Stomach smooth muscle (tissue), 2 donors: ENCODE results near the gene GUCA1A.

Source experiments
- H3K27ac ChIP-seq: one replicate; pipeline ENCODE4 v1.7.0; 2013; ENCODE audit warnings: mild to moderate bottlenecking, low read length, inconsistent platforms
- H3K27me3 ChIP-seq, 2 donors: one replicate each; pipeline ENCODE4 v1.7.0; 2013; ENCODE audit warnings: low read length in 2 of 2; ENCODE audit not compliant: insufficient read depth in 2 of 2, control insufficient read depth in 1 of 2
- H3K36me3 ChIP-seq, 2 donors: one replicate each; pipeline ENCODE4 v1.7.0; 2013; ENCODE audit warnings: low read length in 2 of 2; ENCODE audit not compliant: control insufficient read depth in 2 of 2, insufficient read depth in 2 of 2
- H3K4me1 ChIP-seq: one replicate; pipeline ENCODE4 v1.7.0; 2013; ENCODE audit warnings: low read length; ENCODE audit not compliant: control insufficient read depth, insufficient read depth
- H3K4me3 ChIP-seq, 2 donors: one replicate each; pipeline ENCODE4 v1.7.0; 2013; ENCODE audit warnings: low read length in 2 of 2
- H3K9ac ChIP-seq, 2 donors: one replicate each; pipeline ENCODE4 v1.7.0; 2013; ENCODE audit warnings: low read length in 2 of 2, mild to moderate bottlenecking in 1 of 2
- H3K9me3 ChIP-seq, 2 donors: one replicate each; pipeline ENCODE4 v1.7.0; 2013; ENCODE audit warnings: low read length in 2 of 2; ENCODE audit not compliant: control insufficient read depth in 2 of 2
- donor health status: healthy.
- donor health status: Pancreatic carcinoma.

GUCA1A gene

DNA sequence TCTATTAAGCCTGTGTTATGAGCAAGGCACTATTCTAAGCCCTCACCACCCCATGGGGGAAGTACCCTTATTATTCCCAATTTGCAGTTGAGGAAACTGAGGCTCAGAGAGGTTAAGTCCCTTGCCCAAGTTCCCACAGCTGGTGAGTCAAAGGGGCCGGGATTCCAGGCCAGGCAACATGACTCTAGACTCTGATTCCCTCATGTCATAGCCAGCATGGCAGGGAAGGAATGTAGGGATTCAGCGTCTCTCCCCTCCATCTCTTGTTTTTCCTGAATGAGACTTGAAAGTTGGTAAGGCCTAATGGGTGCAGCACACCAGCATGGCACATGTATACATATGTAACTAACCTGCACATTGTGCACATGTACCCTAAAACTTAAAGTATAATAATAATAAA, 37.4 kb upstream of the GUCA1A start:
- no peaks in the 10 kb centered on the region for H3K36me3 ChIP-seq
- no peak overlapping the region for H3K9ac ChIP-seq
- H3K9me3 ChIP-seq, result no peaks in the 10 kb centered on the region
- H3K4me1 ChIP-seq, result no peaks in the 10 kb centered on the region
- no peak overlapping the region for H3K27ac ChIP-seq
- H3K27me3 ChIP-seq, result peaks cover 0 to 3% of the 10 kb centered on the region in 2 donors
- H3K4me3 ChIP-seq, result no peak overlapping the region

DNA sequence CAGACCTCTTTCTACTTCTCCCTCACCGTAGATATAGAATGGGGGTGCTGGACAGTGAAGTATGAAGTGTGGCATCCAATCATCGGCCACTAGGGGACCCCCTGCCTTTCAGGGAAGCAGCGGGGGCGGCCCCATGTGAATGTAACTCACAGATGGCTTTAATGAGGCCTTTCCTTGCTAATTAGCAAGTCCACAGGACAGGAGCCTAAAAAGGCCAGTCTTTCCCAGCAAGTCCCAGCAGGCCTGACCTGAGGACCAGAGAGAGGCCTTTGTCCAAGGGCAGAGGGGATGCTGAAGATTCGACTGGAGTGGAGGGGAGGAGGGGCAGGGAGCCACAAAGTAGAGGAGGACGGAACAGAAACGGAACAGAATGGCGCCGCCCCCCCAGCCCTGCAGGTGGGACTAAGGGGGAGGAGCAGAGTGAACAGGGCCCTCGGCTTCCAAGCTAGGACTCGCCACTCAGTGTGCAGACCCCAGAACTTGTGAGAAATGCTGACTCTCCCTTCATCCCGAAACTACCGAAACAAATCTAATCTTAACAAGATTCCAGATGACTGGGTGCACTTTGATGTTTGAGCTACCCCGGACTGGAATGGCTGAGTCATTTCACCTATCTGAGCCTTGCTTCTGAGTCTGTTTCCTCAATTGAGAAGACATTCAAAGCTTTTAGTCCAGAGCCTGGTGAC, 36.5 kb upstream of the GUCA1A start:
- H3K27me3 ChIP-seq, result peaks cover 5 to 10% of the 10 kb centered on the region in 2 donors
- H3K27ac ChIP-seq, result no peak overlapping the region
- no peaks in the 10 kb centered on the region for H3K9me3 ChIP-seq
- no peaks in the 10 kb centered on the region for H3K4me1 ChIP-seq
- no peaks in the 10 kb centered on the region for H3K36me3 ChIP-seq
- H3K4me3 ChIP-seq, result no peak overlapping the region
- H3K9ac ChIP-seq, result no peak overlapping the region

DNA sequence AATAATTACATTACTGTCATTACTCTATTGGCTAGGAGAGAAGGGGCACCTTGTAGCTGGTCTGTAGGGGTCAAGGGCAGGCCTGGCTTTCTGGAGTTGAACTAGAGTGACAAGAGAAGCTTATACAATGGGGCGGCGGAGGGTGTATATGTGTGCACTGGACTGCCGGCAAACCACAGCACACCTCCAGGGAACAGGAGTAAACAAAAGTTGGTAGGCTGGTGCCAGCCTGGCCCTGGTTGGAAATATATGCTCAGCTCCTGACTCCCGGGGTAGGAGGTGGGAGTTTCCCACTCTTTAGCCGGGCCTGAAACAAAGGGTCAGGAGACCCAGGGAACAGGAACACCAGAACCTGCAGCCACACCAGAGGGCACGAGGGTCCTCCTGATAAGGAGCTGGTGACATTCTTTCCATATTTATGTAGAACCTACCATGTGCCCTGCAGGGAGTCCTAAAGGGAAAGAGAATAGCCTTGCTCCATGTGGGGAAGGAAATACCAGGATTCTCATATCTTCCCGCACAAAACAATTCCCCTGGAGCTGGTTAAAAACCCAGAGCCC, 35.9 kb upstream of the GUCA1A start:
- H3K36me3 ChIP-seq, result no peaks in the 10 kb centered on the region
- H3K9ac ChIP-seq, result no peak overlapping the region
- no peaks in the 10 kb centered on the region for H3K9me3 ChIP-seq
- H3K4me3 ChIP-seq, result no peak overlapping the region
- peaks cover 11 to 12% of the 10 kb centered on the region in 2 donors for H3K27me3 ChIP-seq
- no peak overlapping the region for H3K27ac ChIP-seq
- H3K4me1 ChIP-seq, result peaks cover 3% of the 10 kb centered on the region

DNA sequence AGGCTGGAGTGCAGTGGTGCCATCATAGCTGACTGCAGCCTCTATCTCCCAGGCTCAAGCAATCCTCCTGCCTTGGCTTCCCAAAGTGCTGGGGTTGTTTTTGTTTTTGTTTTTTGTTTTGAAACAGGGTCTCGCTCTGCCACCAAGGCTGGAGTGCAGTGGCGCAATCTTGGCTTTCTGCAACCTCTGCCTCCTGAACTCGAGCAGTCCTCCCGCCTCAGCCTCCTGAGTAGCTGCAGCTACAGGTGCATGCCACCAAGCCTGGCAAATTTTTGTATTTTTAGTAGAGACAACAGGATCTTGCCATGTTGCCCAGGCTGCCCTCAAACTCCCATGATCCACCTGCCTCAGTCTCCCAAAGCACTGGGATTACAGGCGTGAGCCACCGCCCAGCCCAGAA, 35.0 kb upstream of the GUCA1A start:
- H3K4me3 ChIP-seq, result no peak overlapping the region
- no peaks in the 10 kb centered on the region for H3K36me3 ChIP-seq
- H3K9me3 ChIP-seq, result no peaks in the 10 kb centered on the region
- peaks cover 17 to 19% of the 10 kb centered on the region in 2 donors for H3K27me3 ChIP-seq
- no peak overlapping the region for H3K9ac ChIP-seq
- H3K27ac ChIP-seq, result no peak overlapping the region
- H3K4me1 ChIP-seq, result peaks cover 3% of the 10 kb centered on the region

DNA sequence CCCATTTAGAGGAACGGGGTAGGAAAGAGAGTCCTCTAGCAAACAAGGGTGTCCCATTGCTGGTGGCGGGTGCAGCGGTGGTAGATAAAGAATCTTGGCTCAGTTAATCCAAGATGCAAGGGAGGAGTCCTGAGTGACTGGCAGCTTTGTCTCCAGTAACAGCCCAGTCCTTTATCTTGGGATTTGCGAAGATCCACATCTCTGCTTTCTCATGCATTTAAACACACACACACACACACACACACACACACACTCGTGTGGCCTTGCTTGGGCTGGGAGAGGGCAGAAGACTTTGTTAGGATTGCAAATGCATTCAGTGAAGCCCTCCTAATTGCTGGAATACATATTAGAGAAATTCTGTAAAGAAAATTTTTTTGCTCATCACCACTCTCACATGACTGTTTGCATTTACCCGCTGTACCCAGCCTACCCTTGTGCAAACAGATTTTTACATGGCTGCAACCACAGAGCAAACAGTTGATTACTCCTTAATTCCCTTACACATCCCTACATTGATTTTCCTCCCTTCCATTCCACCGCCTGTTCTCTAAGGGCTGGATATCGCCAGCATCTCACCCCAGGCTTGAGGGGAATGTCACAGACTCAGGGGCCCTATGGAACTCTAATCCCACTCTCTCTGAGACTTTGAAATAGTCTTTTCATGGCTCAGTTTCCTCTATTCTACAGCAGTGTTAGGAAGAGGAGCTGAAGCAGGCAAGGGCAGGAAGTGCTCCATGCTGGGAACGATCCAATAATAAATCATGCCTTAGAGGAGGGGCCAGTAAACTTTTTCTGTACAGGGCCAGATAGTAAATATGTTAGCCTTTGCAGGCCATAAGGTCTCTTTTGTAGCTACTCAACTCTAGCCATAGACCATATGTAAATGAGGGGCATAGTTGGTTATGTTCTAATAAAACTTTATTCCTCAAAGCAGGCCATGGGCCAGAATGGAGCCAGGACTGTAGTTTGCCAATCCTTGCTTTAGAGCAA, 34.2 kb upstream of the GUCA1A start:
- Histone ChIP-seq H3K9me3 (no peaks in the 10 kb centered on the region), H3K4me1 (peaks cover 3% of the 10 kb centered on the region), H3K27ac (no peak overlapping the region), H3K4me3 (no peak overlapping the region), H3K27me3 (peaks cover 21 to 24% of the 10 kb centered on the region in 2 donors), H3K36me3 (no peaks in the 10 kb centered on the region), H3K9ac (no peak overlapping the region)

DNA sequence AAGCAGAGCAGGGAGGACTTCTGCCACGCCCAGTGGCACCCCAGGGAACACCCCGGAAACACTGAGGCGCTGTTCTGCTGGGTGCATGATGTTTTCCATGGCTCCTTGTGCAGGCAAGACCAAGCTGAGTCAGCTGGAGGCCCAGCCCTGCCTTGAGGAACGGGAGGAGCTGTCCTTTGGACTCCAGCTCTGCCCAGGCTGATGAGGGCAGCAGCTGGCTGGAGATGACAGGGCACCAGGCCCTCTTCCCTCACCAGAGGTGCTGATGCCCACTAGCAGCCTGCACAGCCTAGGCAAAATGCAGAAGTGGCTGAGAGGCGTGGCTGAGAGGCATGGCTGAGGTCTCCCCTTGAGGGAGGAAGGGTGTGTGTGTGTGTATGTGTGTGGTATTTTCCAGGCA, 33.1 kb upstream of the GUCA1A start:
- Histone ChIP-seq H3K4me1 (peaks cover 3% of the 10 kb centered on the region), H3K27me3 (peaks cover 21 to 26% of the 10 kb centered on the region in 2 donors), H3K9ac (no peak overlapping the region), H3K27ac (no peak overlapping the region), H3K36me3 (no peaks in the 10 kb centered on the region), H3K9me3 (no peaks in the 10 kb centered on the region), H3K4me3 (no peak overlapping the region)

DNA sequence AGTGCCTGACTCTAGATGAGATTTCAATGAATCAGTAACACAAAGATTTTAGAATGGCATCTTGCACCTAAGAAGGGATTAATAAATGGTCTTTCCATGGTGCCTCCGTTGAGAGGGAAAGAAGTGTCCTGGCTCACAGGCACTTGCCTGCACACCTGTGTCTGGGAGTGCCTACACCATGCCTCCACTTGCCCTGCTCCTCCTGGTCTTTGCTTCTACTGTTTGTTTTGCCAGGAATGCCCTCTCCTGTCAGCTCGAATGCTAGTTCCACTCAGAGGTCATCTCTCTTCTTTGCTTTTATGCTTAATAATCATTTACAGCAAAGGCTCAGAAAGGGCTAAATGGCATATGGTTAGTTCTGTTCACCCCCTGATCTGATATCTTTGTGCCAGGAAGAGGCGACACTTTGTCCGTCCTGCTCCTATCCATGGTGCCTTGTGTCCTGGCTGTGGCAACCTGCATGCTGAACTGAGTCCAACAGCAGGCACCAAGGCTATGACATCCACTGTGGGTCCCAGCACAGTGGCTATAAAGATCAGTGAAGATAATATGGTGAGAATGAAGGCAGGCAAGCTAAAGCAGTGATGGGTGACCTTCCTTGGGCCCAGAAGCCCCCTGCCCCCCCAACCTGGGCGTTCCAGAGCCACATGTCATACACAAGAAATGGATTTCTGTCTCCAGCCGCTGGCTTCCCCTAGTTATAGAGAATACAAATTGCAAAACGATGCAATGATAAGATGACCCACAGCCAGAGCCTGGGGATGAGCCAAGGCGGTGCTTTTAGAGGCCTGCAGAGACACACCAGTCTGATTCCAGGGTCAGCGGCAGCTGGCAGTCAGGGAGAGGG, 32.2 kb upstream of the GUCA1A start:
- peaks cover 21 to 26% of the 10 kb centered on the region in 2 donors for H3K27me3 ChIP-seq
- H3K4me1 ChIP-seq, result peaks cover 3% of the 10 kb centered on the region
- no peak overlapping the region for H3K27ac ChIP-seq
- no peaks in the 10 kb centered on the region for H3K36me3 ChIP-seq
- H3K9me3 ChIP-seq, result no peaks in the 10 kb centered on the region
- H3K4me3 ChIP-seq, result peak overlapping the region in 1 of 2 donors; percentile 47
- H3K9ac ChIP-seq, result no peak overlapping the region

DNA sequence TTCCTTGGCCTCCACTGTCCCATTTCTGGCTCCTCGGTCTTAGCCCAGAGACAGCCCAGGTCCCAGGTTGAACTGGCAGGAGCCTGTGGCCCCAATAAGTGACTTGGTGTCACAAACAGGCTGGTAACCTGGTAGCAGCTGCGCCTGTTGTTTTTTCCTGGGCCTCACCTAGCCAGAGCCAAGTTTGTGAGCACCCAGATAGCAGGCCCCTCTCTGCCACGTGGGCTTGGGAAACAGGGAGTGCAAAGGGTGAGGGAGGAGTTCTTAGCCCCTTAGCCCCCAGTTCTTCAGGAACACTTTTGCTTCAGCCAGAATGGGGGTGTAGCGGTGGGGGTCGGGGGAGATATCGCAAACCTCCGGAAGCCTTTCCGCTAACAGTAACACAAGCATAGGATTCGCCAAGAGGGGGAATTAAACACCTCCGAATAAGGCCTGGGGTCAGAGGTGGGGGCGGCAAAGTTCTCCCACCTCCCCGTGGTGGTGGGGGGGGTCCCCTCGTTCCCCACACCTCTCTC, 31.5 kb upstream of the GUCA1A start:
- no peak overlapping the region for H3K9ac ChIP-seq
- no peaks in the 10 kb centered on the region for H3K9me3 ChIP-seq
- H3K4me1 ChIP-seq, result peaks cover 3% of the 10 kb centered on the region
- H3K36me3 ChIP-seq, result no peaks in the 10 kb centered on the region
- H3K27me3 ChIP-seq, result peaks cover 21 to 26% of the 10 kb centered on the region in 2 donors
- H3K4me3 ChIP-seq, result peak overlapping the region in 1 of 2 donors; percentile 64
- no peak overlapping the region for H3K27ac ChIP-seq

DNA sequence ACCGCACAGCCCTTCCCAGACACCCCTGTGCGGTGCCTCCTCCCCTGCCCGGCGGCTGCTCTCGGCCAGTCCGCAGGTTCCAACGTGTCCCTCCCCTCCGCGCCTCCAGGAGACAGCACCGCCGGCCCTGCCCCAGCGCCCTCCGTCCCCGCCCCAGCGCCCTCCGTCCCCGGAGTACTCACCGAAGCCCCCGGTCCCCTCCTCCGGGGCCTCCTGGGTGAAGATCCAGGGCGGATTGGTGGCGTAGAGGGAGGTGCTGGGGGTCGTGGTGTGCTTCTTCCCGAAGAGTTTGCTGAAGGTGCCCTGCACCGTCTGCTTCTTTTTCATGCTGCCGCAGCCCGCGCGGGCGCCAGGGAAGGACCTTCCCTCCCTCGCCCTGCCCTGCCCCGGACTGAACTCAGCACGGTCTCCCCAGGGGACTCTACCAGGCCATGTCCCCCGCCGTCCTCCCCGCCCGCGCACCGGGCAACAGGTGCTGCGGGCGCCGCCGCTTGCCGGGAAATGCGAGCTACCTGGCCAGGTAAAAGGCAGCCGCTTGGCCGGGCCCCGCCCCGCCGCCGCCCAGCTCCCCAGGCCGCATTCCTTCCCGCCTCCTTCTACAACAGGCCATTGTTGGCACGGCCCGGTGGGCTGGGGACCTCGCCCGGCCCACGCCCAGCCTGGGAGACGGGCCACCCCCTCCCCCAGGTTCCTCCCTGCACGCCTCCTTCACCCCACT, 30.9 kb upstream of the GUCA1A start, which contains the start of gene C6orf132:
C6orf132 (minus strand) TSS at position 503 of the 718 bp plus-strand sequence; CDS start at position 327, 176 bp downstream.
- Histone ChIP-seq H3K4me3 (peak within 1 kb of the TSS; percentile 36 to 64), H3K27me3 (peaks cover 21 to 26% of the 10 kb centered on the region in 2 donors), H3K9ac (no peak within 1 kb of the TSS), H3K9me3 (no peaks in the 10 kb centered on the region), H3K36me3 (no peaks in the 10 kb centered on the region), H3K4me1 (peaks cover 3% of the 10 kb centered on the region), H3K27ac (no peak within 1 kb of the TSS)
